IPS DF 4.7 (cell line): Measurements from ENCODE around the gene LRRC41.
"Not testable (repeated sequence)": the region's sequence is repeated elsewhere in the genome, so short reads cannot be mapped to it uniquely, and the experiment has no call there.

Experiments used
- DNase-seq: peaks from one replicate; pipeline ENCODE4 v3.0.0-alpha.2; 2013; ENCODE audit warnings: low spot score; ENCODE audit errors: extremely low read depth

Gene LRRC41

DNA sequence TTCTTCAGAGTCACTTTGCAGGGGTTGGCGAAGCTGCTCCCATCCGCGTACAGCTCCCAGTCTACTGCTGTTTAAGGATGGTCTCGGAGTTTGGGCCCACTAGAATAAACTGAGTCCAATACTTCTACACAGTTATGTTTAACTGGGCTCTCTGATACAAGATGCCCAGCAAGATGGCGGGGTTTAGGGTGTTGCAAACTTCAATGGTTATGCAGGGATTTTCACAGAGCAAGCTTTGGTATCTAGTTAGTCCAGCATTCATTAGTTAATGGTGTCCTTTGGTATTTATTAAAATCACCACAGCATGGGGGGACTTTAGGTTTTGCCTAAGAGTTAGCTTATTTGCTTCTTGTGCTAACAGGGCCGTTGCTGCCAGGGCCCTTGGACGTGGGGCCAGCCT, 24.8 kb upstream of the LRRC41 start:
- DNase-seq, result not testable (repeated sequence)

DNA sequence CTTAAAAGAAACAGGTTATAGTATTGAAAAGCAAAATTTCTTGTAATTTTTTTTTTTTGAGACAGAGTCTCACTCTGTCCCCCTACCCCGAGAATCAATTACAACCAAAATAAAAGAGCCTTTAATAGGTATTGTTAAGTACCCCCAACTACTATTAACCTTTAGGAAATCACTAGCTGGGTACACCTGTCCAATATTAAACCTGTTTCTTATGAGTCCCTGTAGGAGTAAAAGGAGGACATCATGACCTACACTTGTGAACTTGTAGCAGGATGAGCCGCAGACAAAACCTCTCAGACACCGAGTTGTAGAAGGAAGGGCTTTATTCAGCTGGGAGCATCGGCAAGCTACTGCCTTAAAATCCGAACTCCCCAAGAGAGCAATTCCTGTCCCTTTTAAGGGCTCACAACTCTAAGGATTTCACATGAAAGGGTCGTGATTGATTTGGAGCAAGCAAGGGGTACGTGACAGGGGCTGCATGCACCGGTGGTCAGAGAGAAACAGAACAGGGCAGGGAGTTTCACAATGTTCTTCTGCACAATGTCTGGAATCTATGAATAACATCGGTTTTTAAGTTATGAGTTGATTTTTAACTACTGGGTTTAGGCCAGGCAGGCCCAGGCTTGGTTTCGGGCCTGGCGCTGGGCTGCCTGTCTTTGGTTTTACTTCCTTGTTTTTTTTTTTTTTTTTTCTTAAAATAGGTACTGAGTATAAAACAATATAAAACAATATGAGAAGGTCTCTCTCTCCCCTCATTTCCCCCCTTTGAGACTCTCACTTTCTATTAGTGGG, 22.1 kb upstream of the LRRC41 start:
- DNase-seq, result not testable (repeated sequence)

DNA sequence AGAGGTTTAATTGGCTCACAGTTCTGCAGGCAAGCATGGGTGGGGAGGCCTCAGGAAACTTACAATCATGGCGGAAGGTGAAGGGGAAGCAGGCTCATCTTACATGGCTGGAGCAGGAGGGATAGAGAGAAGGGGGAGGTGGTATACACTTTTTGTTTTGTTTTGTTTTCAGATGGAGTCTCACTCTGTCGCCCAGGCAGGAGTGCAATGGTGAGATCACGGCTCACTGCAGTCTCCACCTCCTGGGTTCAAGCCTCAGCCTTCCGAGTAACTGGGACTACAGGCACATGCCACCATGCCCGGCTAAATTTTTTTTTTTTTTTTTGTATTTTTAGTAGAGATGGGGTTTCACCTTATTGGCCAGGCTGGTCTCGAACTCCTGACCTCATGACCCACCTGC, 18.8 kb upstream of the LRRC41 start:
- not testable (repeated sequence) for DNase-seq

DNA sequence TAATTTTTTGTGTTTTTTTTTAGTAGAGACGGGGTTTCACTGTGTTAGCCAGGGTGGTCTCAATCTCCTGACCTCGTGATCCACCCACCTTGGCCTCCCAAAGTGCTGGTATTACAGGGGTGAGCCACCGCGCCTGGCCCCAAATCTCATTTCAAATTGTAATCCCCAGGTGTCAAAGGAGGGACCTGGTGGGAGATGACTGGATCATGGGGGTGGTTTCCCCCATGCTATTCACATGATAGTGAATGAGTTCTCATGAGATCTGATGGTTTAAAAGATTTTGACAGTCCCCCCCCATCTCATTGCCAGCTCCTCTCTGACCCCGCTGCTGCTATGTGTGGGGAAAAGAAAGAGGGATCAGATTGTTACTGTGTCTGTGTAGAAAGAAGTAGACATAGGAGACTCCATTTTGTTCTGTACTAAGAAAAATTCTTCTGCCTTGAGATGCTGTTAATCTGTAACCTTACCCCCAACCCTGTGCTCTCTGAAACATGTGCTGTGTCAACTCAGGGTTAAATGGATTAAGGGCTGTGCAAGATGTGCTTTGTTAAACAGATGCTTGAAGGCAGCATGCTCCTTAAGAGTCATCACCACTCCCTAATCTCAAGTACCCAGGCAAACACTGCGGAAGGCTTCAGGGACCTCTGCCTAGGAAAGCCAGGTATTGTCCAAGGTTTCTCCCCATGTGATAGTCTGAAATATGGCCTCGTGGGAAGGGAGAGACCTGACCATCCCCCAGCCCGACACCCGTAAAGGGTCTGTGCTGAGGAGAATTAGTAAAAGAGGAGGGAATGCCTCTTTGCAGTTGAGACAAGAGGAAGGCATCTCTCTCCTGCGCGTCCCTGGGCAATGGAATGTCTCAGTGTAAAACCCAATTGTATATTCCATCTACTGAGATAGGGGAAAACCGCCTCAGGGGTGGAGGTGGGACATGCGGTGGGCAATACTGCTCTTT, 16.8 kb upstream of the LRRC41 start:
- DNase-seq, result not testable (repeated sequence)

DNA sequence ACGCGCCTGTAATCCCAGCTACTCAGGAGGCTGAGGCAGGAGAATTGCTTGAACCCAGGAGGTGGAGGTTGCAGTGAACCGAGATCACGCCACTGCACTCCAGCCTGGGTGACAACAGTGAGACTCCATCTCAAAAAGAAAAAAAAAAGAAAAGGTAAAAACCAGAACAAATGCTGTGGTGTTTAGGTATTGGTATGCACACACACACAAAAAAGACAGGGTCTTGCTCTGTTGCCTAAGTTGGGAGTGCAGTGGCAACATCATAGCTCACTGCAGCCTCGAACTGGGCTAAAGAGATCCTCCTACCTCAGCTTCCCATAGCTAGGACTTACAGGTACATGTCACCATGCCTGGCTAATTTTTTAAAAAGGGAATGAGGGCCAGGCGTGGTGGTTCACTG, 15.9 kb upstream of the LRRC41 start:
- DNase-seq, result not testable (repeated sequence)

DNA sequence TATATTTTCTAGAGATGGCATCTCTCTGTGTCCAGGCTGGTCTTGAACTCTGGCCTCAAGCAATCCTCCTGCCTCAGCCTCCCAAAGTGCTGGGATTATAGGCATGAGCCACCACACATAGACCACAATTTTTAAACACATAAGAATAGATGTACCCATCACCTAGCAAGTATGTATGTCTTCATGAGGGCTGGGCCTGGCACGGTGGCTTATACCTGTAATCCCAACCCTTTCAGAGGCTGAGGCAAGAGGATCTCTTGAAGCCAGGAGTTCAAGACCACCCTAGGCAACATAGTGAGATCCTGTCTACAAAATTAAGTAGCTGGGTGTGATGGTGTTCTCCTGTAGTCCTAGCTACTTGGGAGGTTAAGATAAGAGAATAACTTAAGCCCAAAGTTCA, 13.9 kb upstream of the LRRC41 start:
- no peak for DNase-seq

DNA sequence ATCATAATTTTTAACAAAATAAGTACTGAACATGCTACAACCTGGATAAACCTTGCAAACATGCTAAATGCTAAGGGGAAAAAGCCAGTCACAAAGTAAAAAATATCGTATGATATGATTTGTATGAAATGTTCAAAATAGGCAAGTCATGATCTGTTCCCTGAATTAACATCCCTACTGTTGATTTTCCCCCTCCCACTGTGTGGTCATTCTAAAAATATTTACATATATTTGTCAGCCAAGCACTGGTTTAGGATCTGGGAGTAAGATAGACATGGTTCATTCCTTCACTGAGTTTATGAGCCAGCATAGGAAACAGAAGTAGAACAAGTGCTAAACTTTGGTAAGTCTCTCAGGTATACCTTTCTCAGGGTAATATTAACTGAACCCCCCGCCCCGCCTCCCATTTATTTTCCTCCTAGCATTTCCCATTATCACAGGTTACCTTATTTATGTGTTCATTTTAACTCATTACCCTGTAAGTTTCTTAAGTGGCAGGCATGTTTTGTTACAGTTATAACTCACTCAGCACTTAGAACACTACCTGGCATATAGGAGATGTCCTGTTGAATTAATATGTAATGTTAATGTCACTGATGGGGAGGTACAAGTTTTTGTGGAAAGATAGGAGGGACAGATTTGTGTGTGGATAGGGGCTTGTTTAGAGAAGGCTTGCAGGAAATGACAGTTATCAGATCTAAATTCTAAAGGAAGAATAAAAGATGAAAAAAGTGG, 12.4 kb upstream of the LRRC41 start:
- no peak for DNase-seq

DNA sequence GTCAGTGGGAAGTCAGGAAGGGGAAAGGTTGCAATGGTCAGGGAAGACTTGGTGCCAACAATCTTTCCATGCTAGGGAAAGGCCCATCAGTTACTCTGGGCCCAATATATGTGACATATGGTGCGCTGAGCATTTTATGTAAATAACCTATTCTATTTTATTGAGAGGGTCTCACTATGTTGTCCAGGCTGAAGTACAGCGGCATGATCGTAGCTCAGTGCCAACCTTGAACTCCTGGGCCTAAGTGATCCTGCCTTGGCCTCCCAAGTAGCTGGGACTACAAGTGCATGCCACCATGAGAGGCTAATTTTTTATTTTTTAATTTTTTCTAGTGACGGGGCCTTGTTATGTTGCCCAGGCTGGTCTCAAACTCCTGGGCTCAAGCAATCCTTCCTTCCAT, 6.9 kb upstream of the LRRC41 start:
- DNase-seq, result no peak

DNA sequence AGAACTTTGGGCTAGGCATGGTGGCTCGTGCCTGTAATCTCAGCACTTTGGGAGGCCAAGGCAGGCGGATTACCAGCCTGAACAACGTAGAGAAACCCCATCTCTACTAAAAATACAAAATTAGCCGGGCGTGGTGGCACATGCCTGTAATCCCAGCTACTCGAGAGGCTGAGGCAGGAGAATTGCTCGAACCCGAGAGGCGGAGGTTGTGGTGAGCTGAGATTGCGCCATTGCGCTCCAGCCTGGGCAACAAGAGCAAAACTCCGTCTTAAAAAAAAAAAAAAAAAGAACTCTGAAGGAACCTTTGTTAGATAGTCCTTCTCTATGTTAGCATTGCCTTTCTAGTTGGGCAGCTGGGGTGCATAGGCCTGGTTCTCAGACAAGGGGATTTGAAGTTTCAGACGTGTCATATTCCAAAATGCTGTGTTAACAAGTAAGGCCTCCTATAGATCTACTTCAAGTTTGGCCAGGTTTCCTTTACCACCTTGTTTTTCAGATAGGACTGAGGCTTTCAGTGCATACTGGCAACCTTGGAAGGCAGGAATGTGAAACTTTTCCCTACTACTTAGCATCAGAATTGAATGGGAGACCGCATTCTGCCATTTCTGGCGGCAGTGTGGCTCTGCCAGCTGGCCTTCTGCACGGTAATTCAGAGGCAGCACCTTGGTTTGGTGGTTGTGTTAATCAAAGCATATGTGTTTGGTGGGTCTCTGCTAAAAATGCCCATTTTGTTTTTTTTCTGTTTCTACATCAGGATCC, 6.2 kb upstream of the LRRC41 start:
- no peak for DNase-seq

DNA sequence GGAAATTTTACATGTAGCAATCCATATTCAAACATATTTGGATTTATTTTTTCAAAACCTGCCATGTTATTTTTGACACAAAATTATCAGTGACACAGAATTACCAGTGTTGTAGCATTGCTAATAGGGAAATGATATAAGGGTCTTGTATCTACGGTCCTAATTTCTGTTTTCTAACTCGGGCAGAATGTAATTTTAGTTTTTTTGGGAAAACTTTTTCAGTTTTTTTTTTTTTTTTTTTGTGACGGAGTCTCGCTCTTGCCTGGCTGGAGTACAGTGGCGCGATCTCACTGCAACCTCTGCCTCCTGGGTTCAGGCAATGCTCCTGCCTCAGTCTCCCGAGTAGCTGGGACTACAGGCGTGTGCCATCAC, 2.7 kb upstream of the LRRC41 start:
- DNase-seq, result no peak

DNA sequence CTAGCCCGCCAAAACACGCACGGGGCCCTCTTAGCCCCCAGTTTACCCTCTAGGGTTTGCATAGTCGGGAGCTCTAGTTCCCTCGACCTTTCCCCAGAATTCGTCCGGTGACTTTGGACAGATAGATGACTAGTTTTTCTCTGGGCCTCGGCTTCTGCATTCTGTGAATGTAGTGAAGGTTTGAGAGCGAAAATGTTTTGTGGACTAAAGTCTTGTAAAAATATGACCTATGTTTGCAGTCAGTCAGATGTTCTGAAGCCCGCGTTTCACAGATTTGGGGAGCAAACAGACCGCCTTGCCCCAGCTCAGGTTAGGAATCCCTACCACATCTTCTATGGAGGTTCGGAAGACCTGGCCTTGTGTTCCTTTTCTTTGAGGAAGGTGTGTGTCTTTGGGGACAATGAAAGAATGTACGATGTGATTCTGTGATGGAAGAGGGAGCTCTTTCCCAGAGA, 483 bp upstream of the LRRC41 start:
- no peak for DNase-seq

DNA sequence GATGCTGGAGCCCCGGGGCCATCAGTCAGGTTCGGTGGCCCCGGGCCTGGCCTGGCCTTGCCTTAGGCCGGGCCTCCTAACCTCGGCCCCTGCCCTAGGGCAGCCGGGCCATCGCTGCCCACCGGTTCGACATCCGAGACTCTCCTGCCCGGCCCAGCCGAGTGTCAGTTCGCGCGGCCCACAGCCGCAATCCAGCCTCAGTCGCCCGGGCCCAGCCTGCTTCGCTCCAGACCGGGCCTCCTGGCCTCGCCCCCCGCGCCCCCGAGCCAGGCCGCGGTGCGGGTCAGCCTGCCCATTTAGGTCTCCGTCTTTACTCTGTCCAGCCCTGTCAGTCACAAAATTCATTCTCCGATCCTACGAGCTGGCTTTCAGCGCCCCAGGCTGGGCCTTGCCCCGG, 777 bp downstream of the LRRC41 start:
- DNase-seq, result no peak

DNA sequence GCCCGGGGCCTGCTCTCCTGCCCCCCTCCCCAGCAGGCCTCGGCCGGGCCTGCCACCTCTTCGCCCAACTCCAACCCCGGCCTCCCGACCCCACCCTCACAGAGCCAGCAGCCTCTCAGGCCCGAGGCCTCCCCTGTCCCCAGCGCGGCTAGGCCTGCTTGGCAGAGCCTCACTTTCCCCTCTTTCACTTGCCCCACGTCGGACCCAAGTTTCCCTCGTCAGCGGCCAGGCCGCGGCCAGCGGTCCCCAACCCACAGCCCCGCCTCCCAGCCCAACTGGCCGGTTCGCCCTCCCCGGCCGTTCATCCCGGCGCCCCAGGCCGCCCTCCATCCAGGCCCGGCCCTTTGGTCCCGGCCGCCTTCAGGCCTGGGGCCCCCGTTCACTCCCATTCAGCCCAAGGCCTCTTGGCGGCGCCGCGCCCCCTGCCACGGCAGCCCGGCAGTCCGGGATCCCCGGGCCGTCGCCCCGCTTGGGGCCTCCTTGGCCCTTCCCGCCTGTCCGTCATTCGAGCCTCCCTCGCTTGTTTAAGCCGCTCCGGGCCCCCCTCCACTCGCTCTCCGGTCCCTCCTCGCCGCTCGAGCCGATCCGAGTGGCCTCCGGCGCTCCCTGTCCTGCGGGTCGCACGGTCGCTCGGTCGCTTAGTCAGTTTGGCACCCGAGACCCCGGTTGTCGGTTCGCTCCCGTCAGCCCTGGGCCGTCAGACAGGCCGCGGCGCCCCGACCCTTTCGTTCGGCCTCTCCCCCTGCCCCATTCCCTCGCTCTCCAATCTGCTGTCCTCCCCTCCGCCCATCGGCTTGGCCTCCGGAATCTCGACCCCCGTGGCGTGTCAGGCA, 1.4 kb downstream of the LRRC41 start:
- DNase-seq, result no peak

DNA sequence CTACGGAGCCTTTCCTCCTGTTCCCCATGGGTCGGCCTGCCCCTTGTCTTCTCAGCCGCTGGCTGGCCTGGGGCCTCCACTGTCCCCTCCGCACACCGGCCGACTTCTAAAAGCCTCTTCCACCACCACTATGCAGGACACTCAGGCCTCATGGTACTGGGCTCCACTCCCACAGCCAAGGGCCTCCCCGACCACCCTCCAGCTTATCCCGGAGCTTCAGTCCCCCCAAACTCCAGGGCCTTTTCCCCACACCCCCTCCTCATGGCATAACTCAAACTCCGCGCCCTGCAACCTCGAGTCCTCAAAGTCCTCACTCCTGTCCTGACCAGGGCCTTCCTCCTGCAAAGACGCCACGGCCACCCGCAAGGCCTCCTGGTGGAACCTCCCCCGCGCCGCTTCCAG, 2.0 kb downstream of the LRRC41 start:
- DNase-seq, result no peak

DNA sequence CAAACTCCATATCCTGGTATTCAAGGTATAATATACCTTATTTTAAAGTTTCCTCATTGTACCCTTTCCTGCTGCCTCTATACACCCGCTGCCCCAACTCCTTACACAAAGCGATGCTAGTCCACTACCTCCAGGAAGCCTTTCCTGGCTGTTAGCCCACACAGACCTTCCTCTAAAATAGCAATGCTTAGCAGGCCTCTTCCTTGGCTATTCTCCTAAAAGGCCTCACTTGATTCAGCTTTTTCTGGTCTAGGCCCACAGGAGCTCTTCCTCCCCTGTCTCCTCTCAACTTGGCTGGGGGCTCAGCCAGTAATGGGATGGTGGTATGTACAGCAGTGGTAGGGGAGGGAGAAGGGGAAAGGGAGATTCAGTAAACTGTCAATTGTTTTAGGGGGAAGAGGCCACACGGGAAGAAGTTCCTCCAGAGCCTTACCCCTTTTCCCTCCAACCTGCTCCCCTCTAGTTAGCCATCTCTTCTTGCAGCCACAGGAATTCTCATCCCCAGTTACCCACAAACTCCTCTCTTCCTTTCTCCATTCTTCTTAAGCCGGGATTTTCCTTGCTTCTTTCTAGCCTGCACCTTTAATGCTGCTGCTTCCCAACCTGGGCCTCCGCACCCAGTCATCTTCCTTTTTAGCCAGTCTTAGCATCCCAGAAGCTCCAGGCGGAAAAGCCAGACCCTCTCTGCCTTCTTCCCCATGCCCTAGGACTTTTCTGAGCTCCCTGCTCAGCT, 2.6 kb downstream of the LRRC41 start:
- no peak for DNase-seq

DNA sequence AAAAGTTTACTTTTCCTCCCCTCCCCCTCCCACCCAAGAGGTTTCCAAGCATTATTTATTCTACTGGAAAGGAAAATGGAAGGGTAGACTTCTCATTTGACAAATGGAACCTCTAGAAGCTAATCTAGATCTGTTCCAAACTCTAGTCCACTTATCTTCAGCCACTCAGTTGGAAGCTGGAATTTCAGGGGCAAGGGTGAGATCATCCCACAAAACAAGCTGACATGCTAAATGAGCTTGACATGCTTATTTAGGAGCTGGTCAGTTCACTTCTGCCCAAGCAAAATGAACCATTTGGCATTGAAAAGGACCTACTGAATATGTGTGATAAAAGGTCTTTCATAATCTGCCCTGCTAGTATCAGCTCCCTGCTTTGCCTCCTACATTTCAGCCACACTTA, 5.0 kb downstream of the LRRC41 start:
- no peak for DNase-seq

DNA sequence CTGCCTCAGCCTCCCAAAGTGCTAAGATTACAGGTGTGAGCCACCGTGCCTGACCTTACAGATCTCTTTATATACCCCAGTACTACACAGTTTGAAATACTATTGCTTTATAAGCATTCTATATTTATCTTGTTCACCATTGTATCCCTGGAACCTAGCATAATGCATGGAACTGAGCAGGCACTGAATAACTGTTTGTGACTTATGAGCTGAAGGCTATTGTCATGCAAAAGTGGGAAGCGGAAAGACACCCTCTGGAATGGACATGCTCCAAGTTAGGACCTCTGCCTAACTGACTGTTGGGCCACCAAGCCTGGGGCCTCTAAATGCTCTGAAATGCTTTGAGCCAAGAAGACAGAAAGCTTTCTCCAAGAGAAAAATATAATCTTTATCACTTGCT, 8.1 kb downstream of the LRRC41 start:
- no peak for DNase-seq

DNA sequence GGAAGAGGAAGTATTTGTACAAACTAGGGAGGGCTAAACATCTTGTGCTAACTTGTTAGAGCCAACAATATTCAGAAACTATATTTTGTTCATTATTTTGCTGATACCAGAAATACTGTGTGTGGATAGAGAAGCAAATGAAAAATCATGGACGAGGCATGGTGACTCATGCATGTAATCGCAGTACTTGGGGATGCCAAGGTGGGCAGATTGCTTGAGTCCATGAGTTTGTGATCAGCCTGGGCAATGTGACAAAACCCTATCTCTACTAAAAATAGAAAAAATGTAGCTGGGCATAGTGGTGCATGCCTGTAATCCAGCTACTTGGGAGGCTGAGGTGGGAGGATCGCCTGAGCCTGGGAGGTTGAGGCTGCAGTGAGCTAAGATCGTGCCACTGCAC, 13.4 kb downstream of the LRRC41 start:
- no peak for DNase-seq

DNA sequence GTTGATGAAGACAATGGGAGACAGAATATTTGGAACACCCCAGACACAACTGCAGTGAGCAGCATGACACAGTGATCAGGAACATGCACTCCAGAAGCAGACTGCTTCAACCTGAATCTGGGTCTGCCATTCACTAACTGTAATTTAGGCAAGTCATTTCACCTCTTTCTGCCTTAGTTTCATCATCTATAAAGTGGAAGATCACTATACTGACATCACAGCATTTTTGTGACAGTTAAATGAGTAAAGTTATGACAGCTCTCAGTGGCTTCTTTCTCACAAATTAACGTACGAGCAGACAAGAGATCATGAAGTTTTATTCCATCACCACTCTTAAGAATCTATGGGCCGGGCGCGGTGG, 14.3 kb downstream of the LRRC41 start:
- no peak for DNase-seq
